Measurements from ENCODE around the gene ME2. TPM values are rescaled to one million over a fixed set of nuclear protein-coding genes. Genes with fewer than 3 reads are reported as not detected.
"Not testable (repeated sequence)": the region's sequence is repeated elsewhere in the genome, so short reads cannot be mapped to it uniquely, and the experiment has no call there.

The ME2 gene
- total and polyA plus RNA-seq, 2 donors (not counting 1 experiment from before 2014, with no cell fraction given), result 28.4 to 57.8 TPM

DNA sequence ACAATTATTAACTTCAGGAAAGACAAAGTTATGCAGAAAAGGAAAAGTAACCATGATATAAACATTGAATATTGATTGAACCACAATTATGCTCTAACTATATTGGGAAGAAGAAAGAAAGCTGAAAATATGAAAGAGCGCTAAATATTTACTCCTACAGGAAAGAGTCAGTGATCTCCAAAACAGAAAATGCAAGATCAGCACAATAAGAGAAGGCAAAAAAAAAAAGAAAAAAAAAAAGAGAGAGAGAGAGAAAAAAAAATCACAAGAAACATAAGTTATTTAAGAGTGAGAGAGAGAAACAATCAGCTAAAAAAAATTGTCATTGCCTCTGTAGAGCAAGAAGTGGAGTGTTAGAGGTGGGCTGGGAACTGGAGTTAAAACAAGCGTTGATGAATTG is 60.0 kb downstream of the ME2 start:
- peaks cover 3 to 22% of the 10 kb centered on the region in 2 experiments for H3K36me3 ChIP-seq (replicated peaks in 1 of 2; ENCODE audit: control extremely low read depth in 1 of 2, control insufficient read depth in 1 of 2, extremely low read depth in 1 of 2, insufficient read depth in 2 of 2, low read length in 1 of 2)
- WGBS (ENCODE audit: insufficient coverage), result no CpG with 5 or more reads among the region's 2 CpGs
- H3K27ac ChIP-seq (ENCODE audit: low read length in 2 of 2), result no peak overlapping the region
- H3K27me3 Mint-ChIP-seq, result no peaks in the 10 kb centered on the region
- CTCF ChIA-PET, result interaction anchor here (0.7 kb wide), 2 partner anchors 68 to 866 kb away, joined by 3 read pairs; no protein-coding TSS in a partner anchor
- H3K4me2 ChIP-seq (replicated peaks; ENCODE audit: low read depth, low read length, poor library complexity, severe bottlenecking), result no peak overlapping the region
- peaks cover 9% of the 10 kb centered on the region for H3K4me1 Mint-ChIP-seq
- intact Hi-C loops (cut with micrococcal nuclease), result no loop called here
- TF ChIP-seq EZH2 (IDR thresholded peaks at IDR 0.05; ENCODE audit: borderline replicate concordance, insufficient read depth, low read depth, low read length, poor library complexity, severe bottlenecking), result no peak
- no peak overlapping the region for H3K9ac ChIP-seq (ENCODE audit: low read length)
- H3K9me3 ChIP-seq (ENCODE audit: control extremely low read depth in 1 of 3, control insufficient read depth in 2 of 3, insufficient read depth in 1 of 3, low read length in 2 of 3), result no peaks in the 10 kb centered on the region
- no peaks in the 10 kb centered on the region for H3K9me3 Mint-ChIP-seq (ENCODE audit: insufficient read depth)
- DNase-seq (no peak), ATAC-seq (ENCODE audit: low read depth) (no peak)
- H3K27me3 ChIP-seq (replicated peaks in 1 of 4; ENCODE audit: control extremely low read depth in 1 of 4, control insufficient read depth in 3 of 4, insufficient read depth in 4 of 4, low read length in 3 of 4), result no peaks in the 10 kb centered on the region
- H3K4me3 Mint-ChIP-seq, result no peak overlapping the region
- POLR2A ChIA-PET, result interaction anchor here (0.7 kb wide), 1 partner anchor 117 kb away, joined by 4 read pairs; no protein-coding TSS in a partner anchor
- no peak overlapping the region for H3K4me3 ChIP-seq (ENCODE audit: control extremely low read depth in 1 of 5, extremely low read depth in 1 of 5, insufficient read depth in 1 of 5, low read depth in 2 of 5, low read length in 4 of 5)
- H2AFZ ChIP-seq (ENCODE audit: insufficient read depth, low read depth, low read length, poor library complexity, severe bottlenecking), result no peak overlapping the region
- H3K4me1 ChIP-seq (ENCODE audit: control insufficient read depth in 2 of 2, insufficient read depth in 2 of 2, low read length in 2 of 2), result peaks cover 6 to 7% of the 10 kb centered on the region in 2 donors
- H4K20me1 ChIP-seq (ENCODE audit: control insufficient read depth, insufficient read depth, low read length, poor library complexity, severe bottlenecking), result no peaks in the 10 kb centered on the region
- H3K79me2 ChIP-seq (ENCODE audit: control insufficient read depth, insufficient read depth, low read length), result no peaks in the 10 kb centered on the region
- H3K27ac Mint-ChIP-seq, result no peak overlapping the region

DNA sequence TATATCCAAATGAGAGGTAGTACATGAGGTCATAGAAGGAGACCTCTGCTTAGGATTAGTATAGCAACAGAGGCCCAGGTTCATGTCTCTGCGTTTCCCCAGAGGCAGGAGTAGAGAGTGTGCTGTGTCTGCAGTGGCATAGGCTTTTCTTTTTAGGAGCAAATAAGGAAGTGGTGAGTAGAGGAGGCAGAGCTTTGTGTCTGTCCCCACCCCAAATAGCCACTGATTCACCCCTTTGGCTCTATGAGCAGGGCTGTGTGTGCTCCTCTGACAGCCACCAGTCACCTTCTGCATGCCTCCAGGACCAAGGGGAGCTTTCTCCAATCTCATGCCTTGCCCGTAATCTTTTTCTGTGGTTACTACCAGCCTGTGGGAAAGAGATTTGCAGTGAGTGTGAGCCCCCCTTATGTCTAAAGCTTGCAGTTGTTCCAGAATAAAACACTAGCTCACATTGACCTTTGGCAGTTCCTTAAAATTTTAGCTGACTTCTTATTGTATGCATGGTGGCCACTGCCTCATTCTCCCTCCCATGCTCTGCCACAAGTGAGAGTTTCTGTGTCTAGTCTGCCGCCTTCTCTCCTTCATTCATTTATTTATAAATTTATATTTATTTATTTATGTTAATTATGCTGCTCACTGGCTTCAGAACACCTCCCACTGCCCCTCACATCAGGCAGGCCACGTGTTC is 65.5 kb downstream of the ME2 start:
- Histone ChIP-seq H4K20me1 (ENCODE audit: control insufficient read depth, insufficient read depth, low read length, poor library complexity, severe bottlenecking) (no peaks in the 10 kb centered on the region), H3K9me3 (ENCODE audit: control extremely low read depth in 1 of 3, control insufficient read depth in 2 of 3, insufficient read depth in 1 of 3, low read length in 2 of 3) (no peaks in the 10 kb centered on the region), H3K27ac (ENCODE audit: low read length in 2 of 2) (no peak overlapping the region), H3K79me2 (ENCODE audit: control insufficient read depth, insufficient read depth, low read length) (no peaks in the 10 kb centered on the region), H3K36me3 (replicated peaks in 1 of 2; ENCODE audit: control extremely low read depth in 1 of 2, control insufficient read depth in 1 of 2, extremely low read depth in 1 of 2, insufficient read depth in 2 of 2, low read length in 1 of 2) (peaks cover 11 to 26% of the 10 kb centered on the region in 2 experiments), H3K4me1 (ENCODE audit: control insufficient read depth in 2 of 2, insufficient read depth in 2 of 2, low read length in 2 of 2) (no peaks in the 10 kb centered on the region), H3K9ac (ENCODE audit: low read length) (no peak overlapping the region), H3K27me3 (replicated peaks in 1 of 4; ENCODE audit: control extremely low read depth in 1 of 4, control insufficient read depth in 3 of 4, insufficient read depth in 4 of 4, low read length in 3 of 4) (no peaks in the 10 kb centered on the region), H3K4me3 (ENCODE audit: control extremely low read depth in 1 of 5, extremely low read depth in 1 of 5, insufficient read depth in 1 of 5, low read depth in 2 of 5, low read length in 4 of 5) (no peak overlapping the region), H2AFZ (ENCODE audit: insufficient read depth, low read depth, low read length, poor library complexity, severe bottlenecking) (no peak overlapping the region), H3K4me2 (replicated peaks; ENCODE audit: low read depth, low read length, poor library complexity, severe bottlenecking) (no peak overlapping the region)
- 83% methylated on average over 1 of the region's 4 CpGs for WGBS (ENCODE audit: insufficient coverage)
- Mint-ChIP-seq H3K4me3 (no peak overlapping the region), H3K27me3 (no peaks in the 10 kb centered on the region), H3K9me3 (ENCODE audit: insufficient read depth) (no peaks in the 10 kb centered on the region), H3K4me1 (no peaks in the 10 kb centered on the region), H3K27ac (no peak overlapping the region)
- intact Hi-C loops (cut with micrococcal nuclease), result no loop called here
- DNase-seq, result no peak
- ChIA-PET POLR2A (no interaction called here), CTCF (no interaction called here)
- TF ChIP-seq, protein P1, sequence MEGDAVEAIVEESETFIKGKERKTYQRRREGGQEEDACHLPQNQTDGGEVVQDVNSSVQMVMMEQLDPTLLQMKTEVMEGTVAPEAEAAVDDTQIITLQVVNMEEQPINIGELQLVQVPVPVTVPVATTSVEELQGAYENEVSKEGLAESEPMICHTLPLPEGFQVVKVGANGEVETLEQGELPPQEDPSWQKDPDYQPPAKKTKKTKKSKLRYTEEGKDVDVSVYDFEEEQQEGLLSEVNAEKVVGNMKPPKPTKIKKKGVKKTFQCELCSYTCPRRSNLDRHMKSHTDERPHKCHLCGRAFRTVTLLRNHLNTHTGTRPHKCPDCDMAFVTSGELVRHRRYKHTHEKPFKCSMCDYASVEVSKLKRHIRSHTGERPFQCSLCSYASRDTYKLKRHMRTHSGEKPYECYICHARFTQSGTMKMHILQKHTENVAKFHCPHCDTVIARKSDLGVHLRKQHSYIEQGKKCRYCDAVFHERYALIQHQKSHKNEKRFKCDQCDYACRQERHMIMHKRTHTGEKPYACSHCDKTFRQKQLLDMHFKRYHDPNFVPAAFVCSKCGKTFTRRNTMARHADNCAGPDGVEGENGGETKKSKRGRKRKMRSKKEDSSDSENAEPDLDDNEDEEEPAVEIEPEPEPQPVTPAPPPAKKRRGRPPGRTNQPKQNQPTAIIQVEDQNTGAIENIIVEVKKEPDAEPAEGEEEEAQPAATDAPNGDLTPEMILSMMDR (IDR thresholded peaks at IDR 0.05), result no peak
- no peak for TF ChIP-seq EZH2 (IDR thresholded peaks at IDR 0.05; ENCODE audit: borderline replicate concordance, insufficient read depth, low read depth, low read length, poor library complexity, severe bottlenecking)
- ATAC-seq (ENCODE audit: low read depth), result no peak

DNA sequence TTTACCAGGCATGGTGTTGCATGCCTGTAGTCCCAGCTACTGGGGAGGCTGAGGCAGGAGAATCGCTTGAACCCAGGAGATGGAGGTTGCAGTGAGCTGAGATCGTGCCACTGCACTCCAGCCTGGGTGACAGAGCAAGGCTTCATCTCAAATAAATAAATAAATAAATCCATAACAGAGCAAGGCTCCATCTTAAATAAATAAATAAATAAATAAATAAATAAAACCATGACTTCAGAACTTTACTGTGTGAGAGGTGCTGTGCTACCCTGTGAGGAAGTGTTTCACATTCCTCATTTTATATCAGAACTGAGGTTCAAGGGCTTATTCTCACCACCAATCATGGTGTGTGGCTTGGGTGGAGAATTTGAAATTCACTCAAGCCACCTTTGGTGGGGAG is 67.0 kb downstream of the ME2 start:
- H3K79me2 ChIP-seq (ENCODE audit: control insufficient read depth, insufficient read depth, low read length); H3K9me3 ChIP-seq (ENCODE audit: control extremely low read depth in 1 of 3, control insufficient read depth in 2 of 3, insufficient read depth in 1 of 3, low read length in 2 of 3); H3K9me3 Mint-ChIP-seq (ENCODE audit: insufficient read depth); H3K4me2 ChIP-seq (replicated peaks; ENCODE audit: low read depth, low read length, poor library complexity, severe bottlenecking); H3K27me3 Mint-ChIP-seq; POLR2A ChIA-PET; DNase-seq; ATAC-seq (ENCODE audit: low read depth); CTCF ChIA-PET; H3K4me1 Mint-ChIP-seq; H3K9ac ChIP-seq (ENCODE audit: low read length); H3K27ac ChIP-seq (ENCODE audit: low read length in 2 of 2); intact Hi-C loops (cut with micrococcal nuclease); H3K4me3 ChIP-seq (ENCODE audit: control extremely low read depth in 1 of 5, extremely low read depth in 1 of 5, insufficient read depth in 1 of 5, low read depth in 2 of 5, low read length in 4 of 5); H3K4me3 Mint-ChIP-seq; H3K27me3 ChIP-seq (replicated peaks in 1 of 4; ENCODE audit: control extremely low read depth in 1 of 4, control insufficient read depth in 3 of 4, insufficient read depth in 4 of 4, low read length in 3 of 4); H4K20me1 ChIP-seq (ENCODE audit: control insufficient read depth, insufficient read depth, low read length, poor library complexity, severe bottlenecking); H2AFZ ChIP-seq (ENCODE audit: insufficient read depth, low read depth, low read length, poor library complexity, severe bottlenecking); H3K4me1 ChIP-seq (ENCODE audit: control insufficient read depth in 2 of 2, insufficient read depth in 2 of 2, low read length in 2 of 2): not testable (repeated sequence)
- WGBS (ENCODE audit: insufficient coverage), result no CpG with 5 or more reads among the region's 2 CpGs
- peak overlapping the region; percentile 15 for H3K27ac Mint-ChIP-seq
- peaks cover 11 to 26% of the 10 kb centered on the region in 2 experiments for H3K36me3 ChIP-seq (replicated peaks in 1 of 2; ENCODE audit: control extremely low read depth in 1 of 2, control insufficient read depth in 1 of 2, extremely low read depth in 1 of 2, insufficient read depth in 2 of 2, low read length in 1 of 2)

All from B cell (primary cell).